Measurements from ENCODE around the gene ZBTB43.

ZBTB43 gene

GRCh38 chr9:126874546-126875314 lies 69.9 kb downstream of the ZBTB43 start:
- Histone ChIP-seq H3K9me3 (replicated peaks in 1 of 2; ENCODE audit: control insufficient read depth in 2 of 2, insufficient read depth in 1 of 2, low read depth in 1 of 2, low read length in 2 of 2) (peaks cover 0 to 3% of the 10 kb centered on the region in 2 donors), H3K14ac (ENCODE audit: low read length) (no peak overlapping the region), H3K27ac (replicated peaks; ENCODE audit: low read length) (no peak overlapping the region), H2BK15ac (ENCODE audit: low read length) (no peak overlapping the region), H4K8ac (ENCODE audit: low read depth, low read length) (no peak overlapping the region), H3K4me3 (ENCODE audit: low read length in 2 of 2) (no peak overlapping the region), H3K27me3 (ENCODE audit: control insufficient read depth in 3 of 3, insufficient read depth in 3 of 3, low read depth in 1 of 3, low read length in 3 of 3) (no peaks in the 10 kb centered on the region), H4K91ac (ENCODE audit: low read depth, low read length, poor library complexity) (no peak overlapping the region), H3K4ac (ENCODE audit: low read length) (no peak overlapping the region), H2BK12ac (ENCODE audit: low read length) (no peak overlapping the region), H3K23ac (ENCODE audit: low read depth, low read length, poor library complexity) (no peak overlapping the region), H3K36me3 (replicated peaks in 1 of 2; ENCODE audit: control insufficient read depth in 2 of 2, insufficient read depth in 2 of 2, low read length in 2 of 2) (peaks cover 6 to 11% of the 10 kb centered on the region in 2 donors), H3K79me1 (ENCODE audit: low read depth, low read length) (peaks cover 4% of the 10 kb centered on the region), H3K4me2 (ENCODE audit: insufficient read depth, low read length, poor library complexity, severe bottlenecking) (no peak overlapping the region), H2BK5ac (ENCODE audit: low read length) (no peak overlapping the region), H3K4me1 (ENCODE audit: control insufficient read depth in 2 of 2, insufficient read depth in 1 of 2, low read depth in 1 of 2, low read length in 2 of 2) (no peaks in the 10 kb centered on the region), H2BK120ac (ENCODE audit: low read depth, low read length) (no peak overlapping the region), H3K9ac (ENCODE audit: low read depth, low read length, poor library complexity) (no peak overlapping the region), H3K18ac (ENCODE audit: low read length) (no peak overlapping the region), H2AK5ac (ENCODE audit: low read depth, low read length) (no peak overlapping the region), H2AFZ (ENCODE audit: low read length) (no peak overlapping the region)
- DNase-seq (ENCODE audit: low spot score), result no peak
- WGBS, 2 donors (ENCODE audit: extremely low coverage in 2 of 2, insufficient read length in 2 of 2, insufficient replicate concordance in 1 of 2), result no CpG with 5 or more reads among the region's 9 CpGs

GRCh38 chr9:126875756-126876510 lies 71.1 kb downstream of the ZBTB43 start:
- H4K91ac ChIP-seq (ENCODE audit: low read depth, low read length, poor library complexity), result no peak overlapping the region
- no peak overlapping the region for H3K18ac ChIP-seq (ENCODE audit: low read length)
- H3K4me3 ChIP-seq (ENCODE audit: low read length in 2 of 2), result no peak overlapping the region
- H3K36me3 ChIP-seq (replicated peaks in 1 of 2; ENCODE audit: control insufficient read depth in 2 of 2, insufficient read depth in 2 of 2, low read length in 2 of 2), result peaks cover 13 to 23% of the 10 kb centered on the region in 2 donors
- H4K8ac ChIP-seq (ENCODE audit: low read depth, low read length), result no peak overlapping the region
- no peak overlapping the region for H3K14ac ChIP-seq (ENCODE audit: low read length)
- no peaks in the 10 kb centered on the region for H3K27me3 ChIP-seq (ENCODE audit: control insufficient read depth in 3 of 3, insufficient read depth in 3 of 3, low read depth in 1 of 3, low read length in 3 of 3)
- H3K9me3 ChIP-seq (replicated peaks in 1 of 2; ENCODE audit: control insufficient read depth in 2 of 2, insufficient read depth in 1 of 2, low read depth in 1 of 2, low read length in 2 of 2), result peaks cover 0 to 2% of the 10 kb centered on the region in 2 donors
- peaks cover 4% of the 10 kb centered on the region for H3K79me1 ChIP-seq (ENCODE audit: low read depth, low read length)
- no peak overlapping the region for H2BK120ac ChIP-seq (ENCODE audit: low read depth, low read length)
- no peak overlapping the region for H2BK12ac ChIP-seq (ENCODE audit: low read length)
- H3K23ac ChIP-seq (ENCODE audit: low read depth, low read length, poor library complexity), result no peak overlapping the region
- no peak for DNase-seq (ENCODE audit: low spot score)
- H2BK15ac ChIP-seq (ENCODE audit: low read length), result no peak overlapping the region
- H3K27ac ChIP-seq (replicated peaks; ENCODE audit: low read length), result no peak overlapping the region
- no peak overlapping the region for H2AFZ ChIP-seq (ENCODE audit: low read length)
- no peak overlapping the region for H3K4ac ChIP-seq (ENCODE audit: low read length)
- H2AK5ac ChIP-seq (ENCODE audit: low read depth, low read length), result no peak overlapping the region
- no peak overlapping the region for H3K4me2 ChIP-seq (ENCODE audit: insufficient read depth, low read length, poor library complexity, severe bottlenecking)
- no CpG with 5 or more reads among the region's 4 CpGs for WGBS, 2 donors (ENCODE audit: extremely low coverage in 2 of 2, insufficient read length in 2 of 2, insufficient replicate concordance in 1 of 2)
- no peaks in the 10 kb centered on the region for H3K4me1 ChIP-seq (ENCODE audit: control insufficient read depth in 2 of 2, insufficient read depth in 1 of 2, low read depth in 1 of 2, low read length in 2 of 2)
- H2BK5ac ChIP-seq (ENCODE audit: low read length), result no peak overlapping the region
- no peak overlapping the region for H3K9ac ChIP-seq (ENCODE audit: low read depth, low read length, poor library complexity)

GRCh38 chr9:126876531-126876930 lies 71.7 kb downstream of the ZBTB43 start:
- Histone ChIP-seq H3K4ac (ENCODE audit: low read length) (no peak overlapping the region), H3K4me3 (ENCODE audit: low read length in 2 of 2) (no peak overlapping the region), H3K36me3 (replicated peaks in 1 of 2; ENCODE audit: control insufficient read depth in 2 of 2, insufficient read depth in 2 of 2, low read length in 2 of 2) (peaks cover 14 to 28% of the 10 kb centered on the region in 2 donors), H2AK5ac (ENCODE audit: low read depth, low read length) (no peak overlapping the region), H2BK12ac (ENCODE audit: low read length) (no peak overlapping the region), H3K79me1 (ENCODE audit: low read depth, low read length) (peaks cover 4% of the 10 kb centered on the region), H2AFZ (ENCODE audit: low read length) (no peak overlapping the region), H3K4me1 (ENCODE audit: control insufficient read depth in 2 of 2, insufficient read depth in 1 of 2, low read depth in 1 of 2, low read length in 2 of 2) (no peaks in the 10 kb centered on the region), H2BK15ac (ENCODE audit: low read length) (no peak overlapping the region), H4K91ac (ENCODE audit: low read depth, low read length, poor library complexity) (no peak overlapping the region), H3K14ac (ENCODE audit: low read length) (no peak overlapping the region), H2BK120ac (ENCODE audit: low read depth, low read length) (no peak overlapping the region), H2BK5ac (ENCODE audit: low read length) (no peak overlapping the region), H4K8ac (ENCODE audit: low read depth, low read length) (no peak overlapping the region), H3K4me2 (ENCODE audit: insufficient read depth, low read length, poor library complexity, severe bottlenecking) (no peak overlapping the region), H3K9ac (ENCODE audit: low read depth, low read length, poor library complexity) (no peak overlapping the region), H3K27me3 (ENCODE audit: control insufficient read depth in 3 of 3, insufficient read depth in 3 of 3, low read depth in 1 of 3, low read length in 3 of 3) (no peaks in the 10 kb centered on the region), H3K9me3 (replicated peaks in 1 of 2; ENCODE audit: control insufficient read depth in 2 of 2, insufficient read depth in 1 of 2, low read depth in 1 of 2, low read length in 2 of 2) (no peaks in the 10 kb centered on the region), H3K27ac (replicated peaks; ENCODE audit: low read length) (no peak overlapping the region), H3K18ac (ENCODE audit: low read length) (no peak overlapping the region), H3K23ac (ENCODE audit: low read depth, low read length, poor library complexity) (no peak overlapping the region)
- WGBS, 2 donors (ENCODE audit: extremely low coverage in 2 of 2, insufficient read length in 2 of 2, insufficient replicate concordance in 1 of 2), result no CpG with 5 or more reads among the region's 4 CpGs
- DNase-seq (ENCODE audit: low spot score), result no peak

DNA sequence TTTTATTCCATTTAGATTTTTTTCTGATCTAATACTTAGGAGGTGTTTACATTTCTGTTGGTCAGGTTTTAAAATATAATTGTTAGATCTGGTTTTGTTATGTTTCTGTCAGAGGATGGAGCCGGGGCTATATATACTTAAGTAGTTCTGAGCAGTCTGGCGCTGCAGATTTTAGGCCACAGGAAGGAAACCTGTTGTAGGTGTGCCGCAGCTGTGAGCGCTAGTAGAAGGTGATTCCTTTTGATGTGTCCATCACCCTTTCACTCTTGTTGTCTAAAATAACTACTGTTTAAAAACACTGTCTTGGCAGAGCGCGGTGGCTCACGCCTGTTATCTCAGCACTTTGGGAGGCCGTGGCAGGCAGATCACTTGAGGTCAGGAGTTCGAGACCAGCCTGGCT lies 72.6 kb downstream of the ZBTB43 start:
- Histone ChIP-seq H3K4me1 (ENCODE audit: control insufficient read depth in 2 of 2, insufficient read depth in 1 of 2, low read depth in 1 of 2, low read length in 2 of 2) (no peaks in the 10 kb centered on the region), H3K18ac (ENCODE audit: low read length) (no peak overlapping the region), H3K79me1 (ENCODE audit: low read depth, low read length) (peaks cover 2% of the 10 kb centered on the region), H3K27ac (replicated peaks; ENCODE audit: low read length) (no peak overlapping the region), H3K27me3 (ENCODE audit: control insufficient read depth in 3 of 3, insufficient read depth in 3 of 3, low read depth in 1 of 3, low read length in 3 of 3) (no peaks in the 10 kb centered on the region), H3K9me3 (replicated peaks in 1 of 2; ENCODE audit: control insufficient read depth in 2 of 2, insufficient read depth in 1 of 2, low read depth in 1 of 2, low read length in 2 of 2) (no peaks in the 10 kb centered on the region), H3K23ac (ENCODE audit: low read depth, low read length, poor library complexity) (no peak overlapping the region), H2BK15ac (ENCODE audit: low read length) (no peak overlapping the region), H4K8ac (ENCODE audit: low read depth, low read length) (no peak overlapping the region), H3K4me2 (ENCODE audit: insufficient read depth, low read length, poor library complexity, severe bottlenecking) (no peak overlapping the region), H2AFZ (ENCODE audit: low read length) (no peak overlapping the region), H3K4ac (ENCODE audit: low read length) (no peak overlapping the region), H3K36me3 (replicated peaks in 1 of 2; ENCODE audit: control insufficient read depth in 2 of 2, insufficient read depth in 2 of 2, low read length in 2 of 2) (peaks cover 14 to 37% of the 10 kb centered on the region in 2 donors), H2BK120ac (ENCODE audit: low read depth, low read length) (no peak overlapping the region), H2AK5ac (ENCODE audit: low read depth, low read length) (no peak overlapping the region), H2BK12ac (ENCODE audit: low read length) (no peak overlapping the region), H3K9ac (ENCODE audit: low read depth, low read length, poor library complexity) (no peak overlapping the region), H2BK5ac (ENCODE audit: low read length) (no peak overlapping the region), H3K14ac (ENCODE audit: low read length) (no peak overlapping the region), H4K91ac (ENCODE audit: low read depth, low read length, poor library complexity) (no peak overlapping the region), H3K4me3 (ENCODE audit: low read length in 2 of 2) (no peak overlapping the region)
- WGBS, 2 donors (ENCODE audit: extremely low coverage in 2 of 2, insufficient read length in 2 of 2, insufficient replicate concordance in 1 of 2), result no CpG with 5 or more reads among the region's 9 CpGs
- DNase-seq (ENCODE audit: low spot score), result no peak
